Ascending aorta (tissue), 2 donors: ENCODE measurements around the gene CCDC107. TPM values are rescaled to one million over a fixed set of nuclear protein-coding genes. Genes with fewer than 3 reads are reported as not detected.
A peak's percentile ranks its signal among the peaks of the same experiment; 100 is the strongest.

Source experiments
- DNase-seq, 2 donors: peaks; one replicate each; pipeline ENCODE4 v3.0.0-alpha.2; 2019; ENCODE audit warnings: low spot score in 2 of 2
- H3K27ac ChIP-seq, 2 donors: fragments of 200-600 bp; sonication (generic); one replicate each; pipeline ENCODE4 v1.5.1; 2016 to 2017; ENCODE audit warnings: mild to moderate bottlenecking in 1 of 2
- H3K27me3 ChIP-seq: fragments of 200-600 bp; sonication (generic); one replicate; pipeline ENCODE4 v1.5.1; 2017
- H3K36me3 ChIP-seq, 2 donors: fragments of 200-600 bp; sonication (generic); one replicate each; pipeline ENCODE4 v1.5.1; 2016
- H3K4me1 ChIP-seq, 2 donors: fragments of 200-600 bp; sonication (generic); one replicate each; pipeline ENCODE4 v1.5.1; 2016 to 2017; ENCODE audit warnings: mild to moderate bottlenecking in 1 of 2
- H3K4me3 ChIP-seq, 2 donors: fragments of 200-600 bp; sonication (generic); one replicate each; pipeline ENCODE4 v1.5.1; 2016 to 2017; ENCODE audit warnings: mild to moderate bottlenecking in 1 of 2
- H3K9me3 ChIP-seq, 2 donors: fragments of 200-600 bp; sonication (generic); one replicate each; pipeline ENCODE4 v1.5.1; 2016
- intact Hi-C: fragments of 100-400 bp; cut with DNase I; formaldehyde crosslinking; loops from one replicate; pipeline ENCODE4 v1.15.1; 2023
- total RNA-seq: library from RNA; depleted of rRNA; stranded (reverse); fragments of >200 nt; gene quantifications from one replicate; pipeline ENCODE4 v1.1.0, GENCODE V29; 2016
- TF ChIP-seq, protein P1 (sequence below), 3 experiments: fragments of 200-600 bp in 2 of 3; fragments of 450-650 bp in 1 of 3; sonication (generic) in 2 of 3; IDR thresholded peaks; one replicate each; pipeline ENCODE4 v1.5.1; 2016 to 2019; ENCODE audit warnings: antibody characterized with exemption in 3 of 3, mild to moderate bottlenecking in 1 of 3, moderate library complexity in 1 of 3

The CCDC107 gene
- total RNA-seq, 1 donor from 2014 or later = 67.6 TPM

DNA sequence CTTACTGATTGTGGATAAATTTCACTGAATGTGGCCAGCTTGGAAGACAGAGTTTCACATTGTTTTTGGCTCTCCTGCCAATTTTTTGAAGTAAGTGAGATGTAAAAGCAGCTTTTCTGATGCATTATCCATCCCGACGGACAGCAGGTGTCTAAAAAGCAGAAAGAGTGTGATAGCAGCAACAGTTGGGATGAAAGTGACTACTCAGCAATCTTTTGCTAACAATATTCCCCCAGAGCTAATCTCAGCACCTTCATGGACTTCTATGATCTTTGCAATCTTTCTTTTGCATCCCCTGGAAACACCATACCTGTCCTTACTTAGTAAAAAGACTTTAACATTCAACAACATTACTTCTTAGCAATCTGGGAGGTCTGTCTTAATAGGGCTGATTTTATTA is 45.2 kb upstream of the CCDC107 start:
- Histone ChIP-seq H3K4me3 (no peak overlapping the region), H3K27me3 (no peaks in the 10 kb centered on the region), H3K9me3 (no peaks in the 10 kb centered on the region), H3K36me3 (peaks cover 21 to 22% of the 10 kb centered on the region in 2 donors), H3K27ac (no peak overlapping the region), H3K4me1 (no peaks in the 10 kb centered on the region)
- TF ChIP-seq, protein P1, sequence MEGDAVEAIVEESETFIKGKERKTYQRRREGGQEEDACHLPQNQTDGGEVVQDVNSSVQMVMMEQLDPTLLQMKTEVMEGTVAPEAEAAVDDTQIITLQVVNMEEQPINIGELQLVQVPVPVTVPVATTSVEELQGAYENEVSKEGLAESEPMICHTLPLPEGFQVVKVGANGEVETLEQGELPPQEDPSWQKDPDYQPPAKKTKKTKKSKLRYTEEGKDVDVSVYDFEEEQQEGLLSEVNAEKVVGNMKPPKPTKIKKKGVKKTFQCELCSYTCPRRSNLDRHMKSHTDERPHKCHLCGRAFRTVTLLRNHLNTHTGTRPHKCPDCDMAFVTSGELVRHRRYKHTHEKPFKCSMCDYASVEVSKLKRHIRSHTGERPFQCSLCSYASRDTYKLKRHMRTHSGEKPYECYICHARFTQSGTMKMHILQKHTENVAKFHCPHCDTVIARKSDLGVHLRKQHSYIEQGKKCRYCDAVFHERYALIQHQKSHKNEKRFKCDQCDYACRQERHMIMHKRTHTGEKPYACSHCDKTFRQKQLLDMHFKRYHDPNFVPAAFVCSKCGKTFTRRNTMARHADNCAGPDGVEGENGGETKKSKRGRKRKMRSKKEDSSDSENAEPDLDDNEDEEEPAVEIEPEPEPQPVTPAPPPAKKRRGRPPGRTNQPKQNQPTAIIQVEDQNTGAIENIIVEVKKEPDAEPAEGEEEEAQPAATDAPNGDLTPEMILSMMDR (IDR thresholded peaks at IDR 0.05) = no peak
- DNase-seq = no peak
- intact Hi-C loops = no loop called here

DNA sequence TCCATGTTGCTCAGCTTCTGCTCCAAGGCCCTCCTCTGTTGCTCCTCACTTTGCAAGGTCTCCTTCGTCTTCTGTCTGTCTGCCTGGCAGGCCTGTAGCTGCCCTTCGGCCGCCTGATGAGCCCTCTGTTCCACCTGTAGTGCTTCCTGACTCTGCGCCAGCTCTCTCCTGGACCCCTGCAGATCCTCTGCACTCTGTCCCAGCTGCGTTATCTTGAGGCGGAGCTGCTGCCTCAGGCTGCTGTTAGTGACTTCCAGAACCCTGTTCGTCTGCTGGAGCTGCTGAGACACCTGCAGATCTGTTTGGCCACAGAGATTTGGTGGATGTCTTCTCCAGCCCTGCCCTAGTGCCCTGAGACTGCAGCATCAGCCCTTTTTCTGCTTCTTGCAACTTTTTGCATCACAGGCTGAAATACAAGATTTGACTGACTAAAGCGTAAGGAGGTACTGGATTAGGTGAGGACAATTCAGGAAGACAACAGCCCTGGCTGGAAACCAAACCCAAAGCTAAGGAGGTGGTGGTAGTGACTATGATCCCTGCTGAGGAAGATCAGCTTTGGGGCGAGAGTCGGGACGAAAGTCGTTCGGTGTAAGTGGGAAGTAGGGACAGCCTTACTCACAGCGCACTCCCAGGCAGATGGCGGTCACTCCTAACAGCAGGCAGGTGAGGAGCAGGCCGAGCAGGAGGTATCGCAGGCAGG is 42.0 kb upstream of the CCDC107 start:
- Histone ChIP-seq H3K4me3 (peak overlapping the region in 1 of 2 donors; percentile 65), H3K27ac (no peak overlapping the region), H3K4me1 (no peaks in the 10 kb centered on the region), H3K27me3 (no peaks in the 10 kb centered on the region), H3K9me3 (no peaks in the 10 kb centered on the region), H3K36me3 (no peaks in the 10 kb centered on the region)
- intact Hi-C loops = no loop called here
- DNase-seq = no peak
- TF ChIP-seq, protein P1 (IDR thresholded peaks at IDR 0.05) = no peak

DNA sequence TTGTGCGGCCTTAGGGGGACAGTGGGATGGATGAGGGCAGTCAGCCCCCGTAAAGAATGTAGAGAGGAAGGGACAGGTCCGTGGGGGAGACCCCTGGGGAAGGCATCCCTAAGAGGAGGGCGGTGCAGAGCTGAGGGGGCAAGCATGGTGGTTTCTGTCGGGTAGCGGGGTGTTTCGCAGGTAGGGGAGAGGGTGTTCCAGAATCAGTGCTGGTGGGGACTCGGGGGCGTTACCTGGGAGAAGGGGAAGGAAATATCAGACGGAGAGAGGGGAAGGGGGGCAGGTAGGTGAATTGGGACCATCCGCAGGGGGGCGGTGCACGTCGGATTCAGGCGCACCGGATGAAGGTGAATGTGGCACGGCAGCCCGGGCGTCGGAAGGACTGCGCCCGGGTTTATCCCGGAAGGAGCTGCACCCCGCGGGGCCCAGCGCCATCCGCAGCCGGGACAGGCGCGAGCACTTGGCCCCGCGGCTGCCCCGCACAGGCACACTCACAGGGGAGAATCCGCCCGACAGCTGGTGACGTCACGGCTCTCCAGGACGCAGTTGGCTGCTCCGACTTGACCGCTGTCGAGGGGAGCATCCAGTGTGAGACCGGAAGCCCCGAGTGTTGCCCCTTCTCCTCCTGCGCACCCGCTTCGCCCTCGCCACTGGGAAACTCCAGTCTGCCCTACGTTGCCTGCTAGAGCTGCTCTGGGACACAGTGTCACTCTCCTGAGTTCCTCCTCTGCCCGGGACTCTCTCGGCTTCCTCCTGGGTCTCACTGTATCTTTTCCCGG is 41.2 kb upstream of the CCDC107 start:
- intact Hi-C loops = no loop called here
- DNase-seq = peak; percentile 55 to 87
- Histone ChIP-seq H3K27ac (no peak overlapping the region), H3K36me3 (no peaks in the 10 kb centered on the region), H3K9me3 (no peaks in the 10 kb centered on the region), H3K4me3 (peak overlapping the region; percentile 43 to 65), H3K27me3 (no peaks in the 10 kb centered on the region), H3K4me1 (no peaks in the 10 kb centered on the region)
- TF ChIP-seq, protein P1 (IDR thresholded peaks at IDR 0.05) = no peak

DNA sequence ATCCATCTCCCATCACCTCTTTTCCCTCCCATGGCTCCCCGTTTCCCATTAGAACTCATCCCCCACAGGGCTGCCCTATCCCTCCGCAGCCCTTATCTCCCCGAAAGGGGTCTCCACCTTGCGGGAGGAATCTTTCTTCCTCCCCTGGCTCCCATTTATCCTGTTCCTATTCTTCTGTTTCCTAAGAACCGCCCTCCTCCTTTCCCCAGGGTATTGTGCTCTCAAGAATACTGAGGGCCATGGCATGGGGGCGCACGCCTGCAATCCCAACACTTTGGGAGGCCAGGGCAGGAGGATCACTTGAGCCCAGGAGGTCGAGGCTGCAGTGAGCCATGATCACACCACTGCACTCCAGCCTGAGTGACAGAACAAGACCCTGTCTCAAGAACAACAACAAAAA is 40.5 kb upstream of the CCDC107 start:
- no peak overlapping the region for H3K27ac ChIP-seq
- no peaks in the 10 kb centered on the region for H3K36me3 ChIP-seq
- H3K27me3 ChIP-seq = no peaks in the 10 kb centered on the region
- DNase-seq = peak in 1 of 2 donors; percentile 54
- TF ChIP-seq, protein P1 (IDR thresholded peaks at IDR 0.05) = no peak
- no peaks in the 10 kb centered on the region for H3K9me3 ChIP-seq
- H3K4me3 ChIP-seq = peak overlapping the region; percentile 43 to 65
- intact Hi-C loops = no loop called here
- H3K4me1 ChIP-seq = no peaks in the 10 kb centered on the region

DNA sequence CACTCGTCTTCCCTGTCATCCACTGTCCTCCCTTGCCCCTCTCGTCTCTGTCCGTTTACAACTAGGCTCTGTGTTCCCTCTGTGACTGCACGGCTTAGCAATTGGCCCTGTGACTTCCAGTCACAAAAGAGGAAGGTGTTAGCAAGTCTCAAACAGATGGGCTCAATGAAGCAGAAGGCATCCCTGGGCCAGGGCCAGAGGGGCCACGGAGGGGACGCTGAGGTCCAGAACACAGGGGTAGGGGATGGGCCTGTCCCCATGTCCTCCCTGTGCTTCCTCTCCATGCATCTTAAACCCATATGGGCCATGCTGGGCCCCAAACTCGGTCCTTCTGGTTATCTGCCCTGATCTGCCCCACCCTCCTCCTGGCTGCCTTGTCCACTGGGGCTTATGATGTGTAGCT is 39.8 kb upstream of the CCDC107 start, which contains the start of gene CD72:
Gene CD72 (minus strand): TSS at position 89 of the 403 bp plus-strand sequence. CDS start 110 bp downstream, outside the sequence.
- no peaks in the 10 kb centered on the region for H3K36me3 ChIP-seq
- peak in 1 of 2 donors; percentile 64 for DNase-seq
- no peaks in the 10 kb centered on the region for H3K4me1 ChIP-seq
- TF ChIP-seq, protein P1 (IDR thresholded peaks at IDR 0.05) = no peak
- H3K27ac ChIP-seq = peak within 1 kb of the TSS in 1 of 2 donors; percentile 42
- intact Hi-C loops = no loop called here
- H3K27me3 ChIP-seq = no peaks in the 10 kb centered on the region
- H3K9me3 ChIP-seq = no peaks in the 10 kb centered on the region
- H3K4me3 ChIP-seq = peak within 1 kb of the TSS; percentile 43 to 65
